Vagina (tissue), 2 donors: ENCODE data around the gene CCNK. TPM values are rescaled to one million over a fixed set of nuclear protein-coding genes. Genes with fewer than 3 reads are reported as not detected.

ENCODE experiments used
- DNase-seq, 2 donors: peaks; one replicate each; pipeline ENCODE4 v3.0.0-alpha.2; 2017; ENCODE audit errors: extremely low spot score in 2 of 2
- H3K27ac ChIP-seq: fragments of 200-600 bp; sonication (generic); one replicate; pipeline ENCODE4 v1.5.1; 2019
- H3K27me3 ChIP-seq: fragments of 200-600 bp; sonication (generic); one replicate; pipeline ENCODE4 v1.5.1; 2019
- H3K36me3 ChIP-seq, 2 donors: fragments of 200-600 bp; sonication (generic); one replicate each; pipeline ENCODE4 v1.5.1; 2017 to 2019
- H3K4me1 ChIP-seq: fragments of 200-600 bp; sonication (generic); one replicate; pipeline ENCODE4 v1.5.1; 2019
- H3K4me3 ChIP-seq, 2 donors: fragments of 200-600 bp; sonication (generic); 1 replicate in 1 of 2; 2 replicates in 1 of 2; pipeline ENCODE4 v1.5.1; 2016 to 2019
- H3K9me3 ChIP-seq: fragments of 200-600 bp; sonication (generic); one replicate; pipeline ENCODE4 v1.5.1; 2019
- POLR2A ChIP-seq, 2 donors: fragments of 450-650 bp; IDR thresholded peaks; one replicate each; pipeline ENCODE4 v1.6.1; 2017; ENCODE audit warnings: antibody characterized with exemption in 2 of 2, mild to moderate bottlenecking in 2 of 2, moderate library complexity in 2 of 2
- POLR2AphosphoS5 ChIP-seq, 2 donors: sonication (generic); formaldehyde crosslinking; IDR thresholded peaks; one replicate each; pipeline ENCODE4 v1.9.0; 2017; ENCODE audit warnings: antibody characterized with exemption in 2 of 2, mild to moderate bottlenecking in 2 of 2, low read depth in 1 of 2; ENCODE audit not compliant: insufficient read depth in 1 of 2
- intact Hi-C: fragments of 100-400 bp; cut with DNase I; formaldehyde crosslinking; loops from one replicate; pipeline ENCODE4 v1.15.1; 2023
- total RNA-seq: library from RNA; depleted of rRNA; stranded (reverse); fragments of >200 nt; gene quantifications from one replicate; pipeline ENCODE4 v1.2.3, GENCODE V29; 2016
- TF ChIP-seq, protein P1 (sequence below), 3 experiments: fragments of 450-650 bp in 2 of 3; fragments of 200-600 bp in 1 of 3; sonication (generic) in 1 of 3; IDR thresholded peaks; one replicate each; pipeline ENCODE4 v1.5.1; 2017 to 2019; ENCODE audit warnings: antibody characterized with exemption in 3 of 3, mild to moderate bottlenecking in 2 of 3, moderate library complexity in 2 of 3

Gene CCNK
- total RNA-seq, 1 donor from 2014 or later: 27.5 TPM

DNA sequence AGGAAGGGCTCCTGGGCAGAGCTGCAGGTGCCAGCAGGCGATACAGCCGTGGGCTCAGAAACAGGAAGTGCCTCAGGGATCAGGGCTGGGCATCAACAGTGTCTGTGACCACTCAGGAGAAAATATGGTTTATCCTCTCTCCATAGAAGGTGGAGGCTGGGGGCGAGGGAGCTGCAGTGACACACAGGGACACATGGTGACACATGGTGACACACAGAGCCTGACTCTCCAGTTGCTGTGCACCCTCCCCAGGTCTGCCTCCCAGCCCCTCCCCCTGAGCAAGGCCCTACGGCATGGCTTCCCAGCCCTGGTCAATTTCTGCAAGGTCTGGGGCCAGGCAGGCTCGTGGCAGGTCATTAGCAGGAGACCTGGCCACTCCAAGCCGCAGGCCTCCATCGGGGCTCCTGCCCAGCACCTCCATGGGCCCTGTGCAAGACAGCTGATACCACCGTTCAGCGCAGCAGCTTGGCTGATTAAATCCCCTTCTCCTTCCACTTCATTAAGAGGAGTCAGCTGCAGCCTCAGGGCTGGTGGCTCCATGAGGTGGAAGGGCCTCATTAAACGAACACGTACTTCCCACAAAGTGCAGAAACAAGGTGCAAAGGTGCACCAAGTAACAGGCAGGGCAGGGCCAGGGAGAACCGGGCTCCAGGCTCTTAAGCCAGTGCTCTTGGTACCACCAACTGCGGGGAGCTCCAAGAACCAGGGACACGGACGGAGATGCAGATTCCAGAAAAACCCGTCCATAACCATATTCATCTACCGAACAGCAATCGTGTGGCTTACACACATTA is 60.7 kb downstream of the CCNK start:
- H3K9me3 ChIP-seq: no peaks in the 10 kb centered on the region
- TF ChIP-seq, protein P1, sequence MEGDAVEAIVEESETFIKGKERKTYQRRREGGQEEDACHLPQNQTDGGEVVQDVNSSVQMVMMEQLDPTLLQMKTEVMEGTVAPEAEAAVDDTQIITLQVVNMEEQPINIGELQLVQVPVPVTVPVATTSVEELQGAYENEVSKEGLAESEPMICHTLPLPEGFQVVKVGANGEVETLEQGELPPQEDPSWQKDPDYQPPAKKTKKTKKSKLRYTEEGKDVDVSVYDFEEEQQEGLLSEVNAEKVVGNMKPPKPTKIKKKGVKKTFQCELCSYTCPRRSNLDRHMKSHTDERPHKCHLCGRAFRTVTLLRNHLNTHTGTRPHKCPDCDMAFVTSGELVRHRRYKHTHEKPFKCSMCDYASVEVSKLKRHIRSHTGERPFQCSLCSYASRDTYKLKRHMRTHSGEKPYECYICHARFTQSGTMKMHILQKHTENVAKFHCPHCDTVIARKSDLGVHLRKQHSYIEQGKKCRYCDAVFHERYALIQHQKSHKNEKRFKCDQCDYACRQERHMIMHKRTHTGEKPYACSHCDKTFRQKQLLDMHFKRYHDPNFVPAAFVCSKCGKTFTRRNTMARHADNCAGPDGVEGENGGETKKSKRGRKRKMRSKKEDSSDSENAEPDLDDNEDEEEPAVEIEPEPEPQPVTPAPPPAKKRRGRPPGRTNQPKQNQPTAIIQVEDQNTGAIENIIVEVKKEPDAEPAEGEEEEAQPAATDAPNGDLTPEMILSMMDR (IDR thresholded peaks at IDR 0.05): no peak
- TF ChIP-seq POLR2AphosphoS5 (IDR thresholded peaks at IDR 0.05; ENCODE audit: insufficient read depth in 1 of 2, low read depth in 1 of 2) (no peak), POLR2A (IDR thresholded peaks at IDR 0.05) (no peak)
- DNase-seq: no peak
- intact Hi-C loops: no loop called here
- no peaks in the 10 kb centered on the region for H3K36me3 ChIP-seq
- H3K4me3 ChIP-seq: no peak overlapping the region
- H3K27me3 ChIP-seq: no peaks in the 10 kb centered on the region
- peaks cover 35% of the 10 kb centered on the region for H3K4me1 ChIP-seq
- no peak overlapping the region for H3K27ac ChIP-seq

DNA sequence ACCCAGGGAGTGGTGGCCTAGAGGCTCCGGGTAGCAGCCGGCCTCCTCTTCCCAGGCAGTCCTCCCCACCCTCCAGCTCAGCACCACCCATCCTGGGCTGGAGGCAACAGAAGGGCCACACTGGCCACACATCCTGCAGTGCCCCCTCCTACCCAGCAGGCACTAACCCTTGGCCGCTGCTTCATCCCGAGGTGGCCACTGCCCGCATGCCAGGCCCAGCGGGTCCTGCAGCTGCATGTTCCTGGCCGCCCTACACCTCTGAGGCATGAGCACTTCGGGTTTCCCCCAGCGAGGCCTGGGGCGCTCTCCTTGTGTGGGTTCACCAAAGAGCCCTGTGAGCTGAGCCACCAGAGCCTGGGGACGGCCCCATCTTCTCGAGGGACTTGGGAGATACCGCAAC is 61.4 kb downstream of the CCNK start:
- Histone ChIP-seq H3K9me3 (no peaks in the 10 kb centered on the region), H3K27ac (no peak overlapping the region), H3K4me3 (no peak overlapping the region), H3K4me1 (peaks cover 28% of the 10 kb centered on the region), H3K36me3 (no peaks in the 10 kb centered on the region), H3K27me3 (no peaks in the 10 kb centered on the region)
- DNase-seq: no peak
- intact Hi-C loops: no loop called here
- TF ChIP-seq, protein P1 (IDR thresholded peaks at IDR 0.05): no peak
- TF ChIP-seq POLR2AphosphoS5 (IDR thresholded peaks at IDR 0.05; ENCODE audit: insufficient read depth in 1 of 2, low read depth in 1 of 2): no peak
- no peak for TF ChIP-seq POLR2A (IDR thresholded peaks at IDR 0.05)

DNA sequence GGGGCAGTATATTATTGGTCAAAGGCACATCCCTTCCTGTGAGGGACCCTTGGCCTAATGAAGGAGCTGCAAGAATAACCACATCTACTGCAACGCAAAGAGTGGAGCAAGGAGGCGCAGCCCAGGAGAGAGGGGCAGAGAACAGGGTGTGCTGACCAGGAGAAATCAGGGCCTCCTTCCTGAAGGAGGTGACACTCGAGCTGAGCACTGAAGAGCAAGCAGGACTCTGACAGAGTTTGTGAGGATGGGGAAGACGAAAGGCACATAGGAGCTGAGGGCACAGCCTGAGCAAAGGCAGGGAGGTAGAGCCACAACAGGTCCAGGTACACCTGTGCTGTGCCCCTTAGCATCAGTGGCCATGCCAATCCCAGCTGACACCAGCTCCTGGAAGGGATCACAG is 62.2 kb downstream of the CCNK start:
- Histone ChIP-seq H3K27ac (no peak overlapping the region), H3K27me3 (no peaks in the 10 kb centered on the region), H3K9me3 (no peaks in the 10 kb centered on the region), H3K4me3 (no peak overlapping the region), H3K4me1 (peaks cover 20% of the 10 kb centered on the region), H3K36me3 (no peaks in the 10 kb centered on the region)
- no peak for DNase-seq
- intact Hi-C loops: no loop called here
- TF ChIP-seq POLR2A (IDR thresholded peaks at IDR 0.05) (no peak), POLR2AphosphoS5 (IDR thresholded peaks at IDR 0.05; ENCODE audit: insufficient read depth in 1 of 2, low read depth in 1 of 2) (no peak)
- TF ChIP-seq, protein P1 (IDR thresholded peaks at IDR 0.05): no peak

DNA sequence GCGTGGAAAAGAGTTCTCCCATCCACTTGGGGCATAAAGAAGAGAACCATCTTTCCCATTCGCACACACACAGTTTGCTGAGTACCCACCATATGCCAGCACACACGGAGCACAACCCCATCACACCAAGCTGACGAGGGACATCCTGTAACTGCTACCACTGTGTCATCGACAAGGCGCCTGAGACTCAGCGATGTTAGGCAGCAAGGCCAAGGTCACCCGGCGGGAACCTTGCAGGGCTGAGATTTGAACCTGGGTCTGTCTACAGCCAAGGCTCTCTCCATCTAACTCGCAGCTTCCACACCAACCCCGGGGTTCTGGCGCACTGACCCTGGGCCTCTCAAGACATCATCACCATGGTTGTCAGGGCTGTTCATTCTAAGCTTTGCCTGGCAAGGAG is 62.8 kb downstream of the CCNK start:
- no peaks in the 10 kb centered on the region for H3K9me3 ChIP-seq
- no peaks in the 10 kb centered on the region for H3K36me3 ChIP-seq
- TF ChIP-seq, protein P1 (IDR thresholded peaks at IDR 0.05): no peak
- TF ChIP-seq POLR2A (IDR thresholded peaks at IDR 0.05): no peak
- TF ChIP-seq POLR2AphosphoS5 (IDR thresholded peaks at IDR 0.05; ENCODE audit: insufficient read depth in 1 of 2, low read depth in 1 of 2): no peak
- intact Hi-C loops: no loop called here
- H3K4me1 ChIP-seq: peaks cover 17% of the 10 kb centered on the region
- H3K4me3 ChIP-seq: no peak overlapping the region
- no peak overlapping the region for H3K27ac ChIP-seq
- H3K27me3 ChIP-seq: no peaks in the 10 kb centered on the region
- no peak for DNase-seq

DNA sequence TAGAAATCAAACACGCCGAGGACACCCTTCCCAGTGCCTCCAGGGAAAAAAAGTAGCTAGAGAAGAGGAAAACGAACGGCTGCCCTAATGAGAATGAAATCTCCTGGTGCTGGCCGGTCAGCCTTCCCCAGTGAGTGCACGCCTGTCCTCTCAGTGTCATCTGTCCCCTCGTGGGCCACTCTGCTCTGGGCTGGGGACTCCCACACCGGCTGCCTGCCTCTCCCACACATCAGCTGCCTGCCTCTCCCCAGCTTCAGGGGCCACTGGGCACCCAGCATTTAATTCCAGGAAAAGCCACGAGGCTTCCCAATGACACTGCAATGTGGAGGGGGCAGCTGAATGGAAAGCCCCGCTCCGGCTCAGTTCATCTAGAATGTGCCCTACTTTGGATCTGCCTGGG is 63.8 kb downstream of the CCNK start:
- Histone ChIP-seq H3K4me3 (no peak overlapping the region), H3K4me1 (peaks cover 17% of the 10 kb centered on the region), H3K36me3 (no peaks in the 10 kb centered on the region), H3K27me3 (no peaks in the 10 kb centered on the region), H3K27ac (no peak overlapping the region), H3K9me3 (no peaks in the 10 kb centered on the region)
- DNase-seq: no peak
- TF ChIP-seq POLR2AphosphoS5 (IDR thresholded peaks at IDR 0.05; ENCODE audit: insufficient read depth in 1 of 2, low read depth in 1 of 2): no peak
- TF ChIP-seq, protein P1 (IDR thresholded peaks at IDR 0.05): no peak
- no peak for TF ChIP-seq POLR2A (IDR thresholded peaks at IDR 0.05)
- intact Hi-C loops: no loop called here
